Measurements from ENCODE around the gene ZXDB.

DNA sequence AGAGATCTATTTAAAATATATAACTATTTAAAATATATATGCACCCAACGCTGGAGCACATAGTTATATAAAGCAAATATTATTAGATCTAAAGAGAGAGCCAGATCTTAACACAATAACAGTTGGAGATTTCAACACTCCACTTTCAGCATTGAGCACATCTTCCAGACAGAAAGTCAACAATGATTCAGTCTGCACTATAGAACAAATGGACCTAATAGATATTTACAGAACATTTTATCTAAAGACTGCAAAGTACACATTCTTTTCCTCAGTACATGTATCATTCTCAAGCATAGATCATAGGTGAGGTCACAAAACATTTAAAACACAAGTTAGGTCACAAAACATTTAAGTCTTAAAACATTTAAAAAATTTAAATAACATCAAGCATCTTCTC lies 51.9 kb downstream of the ZXDB start:
- TF ChIP-seq POLR2A (IDR thresholded peaks at IDR 0.05), result no peak
- TF ChIP-seq CTCF (IDR thresholded peaks at IDR 0.05), result no peak

Measured in testis (tissue), 2 donors.